GM12878 (cell line): Measurements from ENCODE around the gene GLT8D1. TPM values are rescaled to one million over a fixed set of nuclear protein-coding genes. Genes with fewer than 3 reads are reported as not detected.

Experiments
- DPF2 ChIP-seq: fragments of 450-650 bp; IDR thresholded peaks from 2 replicates; pipeline ENCODE4 v1.6.1; 2017; ENCODE audit warnings: mild to moderate bottlenecking
- ESRRA ChIP-seq: IDR thresholded peaks from 2 replicates; pipeline ENCODE4 v1.6.1; 2012; ENCODE audit warnings: mild to moderate bottlenecking, low read length, improper control_type of control experiment
- NRF1 ChIP-seq: conservative IDR thresholded peaks from 2 replicates; pipeline ENCODE4 v1.6.1; 2011; ENCODE audit warnings: mild to moderate bottlenecking, low read depth, low read length, improper control_type of control experiment
- RCOR1 ChIP-seq: conservative IDR thresholded peaks from 2 replicates; pipeline ENCODE4 v1.6.1; 2012; ENCODE audit warnings: low read depth, low read length, improper control_type of control experiment
- STAT3 ChIP-seq: IDR thresholded peaks from 2 replicates; pipeline ENCODE4 v1.6.1; 2011; ENCODE audit warnings: low read depth, low read length, improper control_type of control experiment
- ZNF622 ChIP-seq: fragments of 450-650 bp; IDR thresholded peaks from 2 replicates; pipeline ENCODE4 v1.6.1; 2017; ENCODE audit warnings: mild to moderate bottlenecking, inconsistent platforms
- polyA plus RNA-seq, 11 experiments: library from polyadenylated mRNA; depleted of rRNA in 4 of 11; unstranded in 6 of 11; stranded (reverse) in 5 of 11; fragments of >200 nt; fragmentation: Nextera tagmentation in 4 of 11; fragmentation: Illumina TruSeq in 1 of 11; extraction: Ambion mirVana in 4 of 11; extraction: Trizol in 1 of 11; gene quantifications; 1 replicate in 1 of 11; 2 replicates in 10 of 11; pipeline versions ENCODE4 v1.2.1 to v1.2.3, GENCODE V29; 2011 to 2016; ENCODE audit warnings: inconsistent platforms in 2 of 11, missing spikeins in 2 of 11, low read depth in 1 of 11
- total RNA-seq, 4 experiments: library from RNA; depleted of rRNA in 3 of 4; stranded (reverse); fragments of >200 nt in 3 of 4; fragmentation: Illumina TruSeq in 1 of 4; extraction: Trizol in 1 of 4; gene quantifications; 2 replicates each; pipeline versions ENCODE4 v1.2.1 to v1.2.3, GENCODE V29; 2013 to 2021
- TF ChIP-seq, protein P1 (sequence below): fragments of 450-650 bp; IDR thresholded peaks from 2 replicates; pipeline ENCODE4 v1.6.1; 2018; ENCODE audit warnings: borderline replicate concordance, mild to moderate bottlenecking; ENCODE audit not compliant: partially characterized antibody
- TF ChIP-seq, protein P2 (sequence below): fragments of 450-650 bp; IDR thresholded peaks from 2 replicates; pipeline ENCODE4 v1.6.1; 2017; ENCODE audit warnings: borderline replicate concordance
- TF ChIP-seq, protein P3 (sequence below): IDR thresholded peaks from 2 replicates; pipeline ENCODE4 v1.6.1; 2012; ENCODE audit warnings: low read depth, low read length, improper control_type of control experiment
- TF ChIP-seq, protein P4 (sequence below): fragments of 450-650 bp; IDR thresholded peaks from 2 replicates; pipeline ENCODE4 v1.6.1; 2017; ENCODE audit warnings: antibody characterized with exemption, mild to moderate bottlenecking, moderate library complexity
- TF ChIP-seq, protein P5 (sequence below): fragments of 450-650 bp; IDR thresholded peaks from 2 replicates; pipeline ENCODE4 v1.6.1; 2017; ENCODE audit warnings: mild to moderate bottlenecking, moderate library complexity

GLT8D1 gene
- total and polyA plus RNA-seq, 10 of the 15 experiments (the other 5 are each of a cell fraction or from before 2014, with no cell fraction given): 25.3 to 73.4 (median 48.4) TPM

DNA sequence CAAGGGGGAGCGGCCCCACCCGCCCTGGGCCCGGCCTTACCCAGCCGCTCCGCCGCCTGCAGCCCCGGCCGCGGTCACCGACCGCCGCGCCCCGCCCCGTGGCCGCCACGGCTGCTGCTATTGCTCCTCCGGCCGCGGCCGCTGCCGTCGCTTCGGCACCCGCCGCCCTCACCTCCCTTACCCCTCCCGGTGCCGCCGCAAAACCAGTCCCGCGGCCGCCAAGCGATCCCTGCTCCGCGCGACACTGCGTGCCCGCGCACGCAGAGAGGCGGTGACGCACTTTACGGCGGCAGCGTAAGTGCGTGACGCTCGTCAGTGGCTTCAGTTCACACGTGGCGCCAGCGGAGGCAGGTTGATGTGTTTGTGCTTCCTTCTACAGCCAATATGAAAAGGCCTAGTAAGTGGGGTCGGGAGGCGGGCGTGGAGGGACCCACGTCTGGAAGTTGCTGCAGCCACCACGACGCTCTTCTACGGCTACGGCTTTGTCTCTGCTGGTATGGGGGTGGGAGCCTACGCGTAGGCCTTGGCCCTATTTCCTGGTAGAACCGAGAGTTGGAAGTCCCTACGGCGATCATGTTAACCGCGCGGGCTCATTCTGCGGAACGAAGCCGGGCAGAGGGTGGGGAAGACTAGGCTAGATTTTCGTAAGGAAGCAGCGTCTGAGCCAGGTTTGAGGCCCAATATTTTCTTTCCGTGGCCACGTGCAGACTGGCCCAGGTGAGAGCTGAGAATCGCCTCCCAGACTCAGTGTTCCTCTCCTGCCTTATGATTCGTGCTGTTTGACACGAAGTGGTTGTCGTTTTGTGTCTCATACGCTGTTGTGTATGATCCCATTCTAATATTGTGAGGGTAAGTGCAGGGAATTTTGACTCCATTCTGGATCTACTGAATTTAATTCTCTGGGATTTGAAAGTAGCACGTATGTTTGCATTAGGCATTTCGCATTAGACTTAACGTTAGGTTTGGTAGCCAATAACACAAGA, 19.6 kb downstream of the GLT8D1 start, which contains the start of the genes GNL3 and PBRM1 (continued):
- TF ChIP-seq, protein P1, sequence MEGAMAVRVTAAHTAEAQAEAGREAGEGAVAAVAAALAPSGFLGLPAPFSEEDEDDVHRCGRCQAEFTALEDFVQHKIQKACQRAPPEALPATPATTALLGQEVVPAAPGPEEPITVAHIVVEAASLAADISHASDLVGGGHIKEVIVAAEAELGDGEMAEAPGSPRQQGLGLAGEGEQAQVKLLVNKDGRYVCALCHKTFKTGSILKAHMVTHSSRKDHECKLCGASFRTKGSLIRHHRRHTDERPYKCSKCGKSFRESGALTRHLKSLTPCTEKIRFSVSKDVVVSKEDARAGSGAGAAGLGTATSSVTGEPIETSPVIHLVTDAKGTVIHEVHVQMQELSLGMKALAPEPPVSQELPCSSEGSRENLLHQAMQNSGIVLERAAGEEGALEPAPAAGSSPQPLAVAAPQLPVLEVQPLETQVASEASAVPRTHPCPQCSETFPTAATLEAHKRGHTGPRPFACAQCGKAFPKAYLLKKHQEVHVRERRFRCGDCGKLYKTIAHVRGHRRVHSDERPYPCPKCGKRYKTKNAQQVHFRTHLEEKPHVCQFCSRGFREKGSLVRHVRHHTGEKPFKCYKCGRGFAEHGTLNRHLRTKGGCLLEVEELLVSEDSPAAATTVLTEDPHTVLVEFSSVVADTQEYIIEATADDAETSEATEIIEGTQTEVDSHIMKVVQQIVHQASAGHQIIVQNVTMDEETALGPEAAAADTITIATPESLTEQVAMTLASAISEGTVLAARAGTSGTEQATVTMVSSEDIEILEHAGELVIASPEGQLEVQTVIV: peak; percentile 99
- TF ChIP-seq NRF1 (0 out of 2 replicates have a peak, but pooled peaks have one; percentile 20), STAT3 (no peak), RCOR1 (0 out of 2 replicates have a peak, but pooled peaks have one; percentile 36), DPF2 (peak; percentile 83), ZNF622 (no peak), ESRRA (no peak)
- TF ChIP-seq, protein P2, sequence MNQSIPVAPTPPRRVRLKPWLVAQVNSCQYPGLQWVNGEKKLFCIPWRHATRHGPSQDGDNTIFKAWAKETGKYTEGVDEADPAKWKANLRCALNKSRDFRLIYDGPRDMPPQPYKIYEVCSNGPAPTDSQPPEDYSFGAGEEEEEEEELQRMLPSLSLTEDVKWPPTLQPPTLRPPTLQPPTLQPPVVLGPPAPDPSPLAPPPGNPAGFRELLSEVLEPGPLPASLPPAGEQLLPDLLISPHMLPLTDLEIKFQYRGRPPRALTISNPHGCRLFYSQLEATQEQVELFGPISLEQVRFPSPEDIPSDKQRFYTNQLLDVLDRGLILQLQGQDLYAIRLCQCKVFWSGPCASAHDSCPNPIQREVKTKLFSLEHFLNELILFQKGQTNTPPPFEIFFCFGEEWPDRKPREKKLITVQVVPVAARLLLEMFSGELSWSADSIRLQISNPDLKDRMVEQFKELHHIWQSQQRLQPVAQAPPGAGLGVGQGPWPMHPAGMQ: no peak
- TF ChIP-seq, protein P3, sequence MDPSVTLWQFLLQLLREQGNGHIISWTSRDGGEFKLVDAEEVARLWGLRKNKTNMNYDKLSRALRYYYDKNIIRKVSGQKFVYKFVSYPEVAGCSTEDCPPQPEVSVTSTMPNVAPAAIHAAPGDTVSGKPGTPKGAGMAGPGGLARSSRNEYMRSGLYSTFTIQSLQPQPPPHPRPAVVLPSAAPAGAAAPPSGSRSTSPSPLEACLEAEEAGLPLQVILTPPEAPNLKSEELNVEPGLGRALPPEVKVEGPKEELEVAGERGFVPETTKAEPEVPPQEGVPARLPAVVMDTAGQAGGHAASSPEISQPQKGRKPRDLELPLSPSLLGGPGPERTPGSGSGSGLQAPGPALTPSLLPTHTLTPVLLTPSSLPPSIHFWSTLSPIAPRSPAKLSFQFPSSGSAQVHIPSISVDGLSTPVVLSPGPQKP: peak; percentile 30; the same call in 1 of the 2 replicates
- TF ChIP-seq, protein P4, sequence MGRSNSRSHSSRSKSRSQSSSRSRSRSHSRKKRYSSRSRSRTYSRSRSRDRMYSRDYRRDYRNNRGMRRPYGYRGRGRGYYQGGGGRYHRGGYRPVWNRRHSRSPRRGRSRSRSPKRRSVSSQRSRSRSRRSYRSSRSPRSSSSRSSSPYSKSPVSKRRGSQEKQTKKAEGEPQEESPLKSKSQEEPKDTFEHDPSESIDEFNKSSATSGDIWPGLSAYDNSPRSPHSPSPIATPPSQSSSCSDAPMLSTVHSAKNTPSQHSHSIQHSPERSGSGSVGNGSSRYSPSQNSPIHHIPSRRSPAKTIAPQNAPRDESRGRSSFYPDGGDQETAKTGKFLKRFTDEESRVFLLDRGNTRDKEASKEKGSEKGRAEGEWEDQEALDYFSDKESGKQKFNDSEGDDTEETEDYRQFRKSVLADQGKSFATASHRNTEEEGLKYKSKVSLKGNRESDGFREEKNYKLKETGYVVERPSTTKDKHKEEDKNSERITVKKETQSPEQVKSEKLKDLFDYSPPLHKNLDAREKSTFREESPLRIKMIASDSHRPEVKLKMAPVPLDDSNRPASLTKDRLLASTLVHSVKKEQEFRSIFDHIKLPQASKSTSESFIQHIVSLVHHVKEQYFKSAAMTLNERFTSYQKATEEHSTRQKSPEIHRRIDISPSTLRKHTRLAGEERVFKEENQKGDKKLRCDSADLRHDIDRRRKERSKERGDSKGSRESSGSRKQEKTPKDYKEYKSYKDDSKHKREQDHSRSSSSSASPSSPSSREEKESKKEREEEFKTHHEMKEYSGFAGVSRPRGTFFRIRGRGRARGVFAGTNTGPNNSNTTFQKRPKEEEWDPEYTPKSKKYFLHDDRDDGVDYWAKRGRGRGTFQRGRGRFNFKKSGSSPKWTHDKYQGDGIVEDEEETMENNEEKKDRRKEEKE: no peak
- TF ChIP-seq, protein P5, sequence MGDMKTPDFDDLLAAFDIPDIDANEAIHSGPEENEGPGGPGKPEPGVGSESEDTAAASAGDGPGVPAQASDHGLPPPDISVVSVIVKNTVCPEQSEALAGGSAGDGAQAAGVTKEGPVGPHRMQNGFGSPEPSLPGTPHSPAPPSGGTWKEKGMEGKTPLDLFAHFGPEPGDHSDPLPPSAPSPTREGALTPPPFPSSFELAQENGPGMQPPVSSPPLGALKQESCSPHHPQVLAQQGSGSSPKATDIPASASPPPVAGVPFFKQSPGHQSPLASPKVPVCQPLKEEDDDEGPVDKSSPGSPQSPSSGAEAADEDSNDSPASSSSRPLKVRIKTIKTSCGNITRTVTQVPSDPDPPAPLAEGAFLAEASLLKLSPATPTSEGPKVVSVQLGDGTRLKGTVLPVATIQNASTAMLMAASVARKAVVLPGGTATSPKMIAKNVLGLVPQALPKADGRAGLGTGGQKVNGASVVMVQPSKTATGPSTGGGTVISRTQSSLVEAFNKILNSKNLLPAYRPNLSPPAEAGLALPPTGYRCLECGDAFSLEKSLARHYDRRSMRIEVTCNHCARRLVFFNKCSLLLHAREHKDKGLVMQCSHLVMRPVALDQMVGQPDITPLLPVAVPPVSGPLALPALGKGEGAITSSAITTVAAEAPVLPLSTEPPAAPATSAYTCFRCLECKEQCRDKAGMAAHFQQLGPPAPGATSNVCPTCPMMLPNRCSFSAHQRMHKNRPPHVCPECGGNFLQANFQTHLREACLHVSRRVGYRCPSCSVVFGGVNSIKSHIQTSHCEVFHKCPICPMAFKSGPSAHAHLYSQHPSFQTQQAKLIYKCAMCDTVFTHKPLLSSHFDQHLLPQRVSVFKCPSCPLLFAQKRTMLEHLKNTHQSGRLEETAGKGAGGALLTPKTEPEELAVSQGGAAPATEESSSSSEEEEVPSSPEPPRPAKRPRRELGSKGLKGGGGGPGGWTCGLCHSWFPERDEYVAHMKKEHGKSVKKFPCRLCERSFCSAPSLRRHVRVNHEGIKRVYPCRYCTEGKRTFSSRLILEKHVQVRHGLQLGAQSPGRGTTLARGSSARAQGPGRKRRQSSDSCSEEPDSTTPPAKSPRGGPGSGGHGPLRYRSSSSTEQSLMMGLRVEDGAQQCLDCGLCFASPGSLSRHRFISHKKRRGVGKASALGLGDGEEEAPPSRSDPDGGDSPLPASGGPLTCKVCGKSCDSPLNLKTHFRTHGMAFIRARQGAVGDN: peak; percentile 96
